Loucy (cell line): ENCODE data around the gene ARHGAP1.
"Not testable (repeated sequence)": the region's sequence is repeated elsewhere in the genome, so short reads cannot be mapped to it uniquely, and the experiment has no call there.

Experiments
- H2AFZ ChIP-seq: fragments of 200-600 bp; sonication (generic); 2 replicates; pipeline ENCODE4 v1.6.0; 2016; ENCODE audit warnings: antibody characterized with exemption, mild to moderate bottlenecking, low read length, moderate library complexity
- H3F3A ChIP-seq: fragments of 200-600 bp; 2 replicates; pipeline ENCODE4 v1.6.0; 2016; ENCODE audit warnings: antibody characterized with exemption, low read depth, mild to moderate bottlenecking
- H3K27me3 ChIP-seq: fragments of 200-600 bp; sonication (generic); 2 replicates; pipeline ENCODE4 v1.6.1; 2014; ENCODE audit warnings: low read length, mild to moderate bottlenecking; ENCODE audit not compliant: insufficient read depth, poor library complexity, severe bottlenecking
- H3K36me3 ChIP-seq: fragments of 200-600 bp; sonication (generic); 2 replicates; pipeline ENCODE4 v1.6.1; 2016; ENCODE audit warnings: low read length; ENCODE audit not compliant: insufficient read depth
- H3K4me1 ChIP-seq: fragments of 200-600 bp; sonication (generic); 2 replicates; pipeline ENCODE4 v1.5.1; 2014; ENCODE audit warnings: low read length, mild to moderate bottlenecking; ENCODE audit not compliant: insufficient read depth, poor library complexity, severe bottlenecking
- H3K4me2 ChIP-seq: fragments of 200-600 bp; sonication (generic); 2 replicates; pipeline ENCODE4 v1.6.0; 2014; ENCODE audit warnings: antibody characterized with exemption, low read length, low read depth, mild to moderate bottlenecking; ENCODE audit not compliant: poor library complexity, severe bottlenecking
- H3K4me3 ChIP-seq: fragments of 200-600 bp; sonication (generic); 2 replicates; pipeline ENCODE4 v1.5.1; 2014; ENCODE audit warnings: low read length, mild to moderate bottlenecking, mixed read lengths; ENCODE audit not compliant: poor library complexity, severe bottlenecking
- H3K79me2 ChIP-seq: fragments of 200-600 bp; sonication (generic); 2 replicates; pipeline ENCODE4 v1.6.1; 2014; ENCODE audit warnings: low read length; ENCODE audit not compliant: insufficient read depth
- H3K9ac ChIP-seq: fragments of 200-600 bp; sonication (generic); 2 replicates; pipeline ENCODE4 v1.6.0; 2014; ENCODE audit warnings: mild to moderate bottlenecking, low read depth, low read length, moderate library complexity; ENCODE audit not compliant: poor library complexity, severe bottlenecking
- H3K9me2 ChIP-seq: fragments of 200-600 bp; sonication (generic); replicated peaks from 2 replicates; pipeline ENCODE4 v1.6.1; 2016; ENCODE audit warnings: low read depth, low read length, mixed read lengths
- H3K9me3 ChIP-seq: fragments of 200-600 bp; sonication (generic); 2 replicates; pipeline ENCODE4 v1.6.1; 2014; ENCODE audit warnings: mild to moderate bottlenecking, antibody characterized with exemption, low read length, low read depth; ENCODE audit not compliant: insufficient read depth
- H4K20me1 ChIP-seq: fragments of 200-600 bp; sonication (generic); 2 replicates; pipeline ENCODE4 v1.6.0; 2014; ENCODE audit warnings: antibody characterized with exemption, low read length, mild to moderate bottlenecking; ENCODE audit not compliant: insufficient read depth, poor library complexity, severe bottlenecking
- CTCF ChIP-seq: fragments of 200-600 bp; sonication (generic); conservative IDR thresholded peaks from 2 replicates; pipeline ENCODE4 v1.5.1; 2014; ENCODE audit warnings: mild to moderate bottlenecking, antibody characterized with exemption, low read length
- EZH2phosphoT487 ChIP-seq: fragments of 200-600 bp; IDR thresholded peaks from 2 replicates; pipeline ENCODE4 v1.6.1; 2018; ENCODE audit warnings: antibody characterized with exemption, mild to moderate bottlenecking, moderate library complexity, borderline replicate concordance

ARHGAP1 gene

GRCh38 chr11:46718155-46719019 is 18.0 kb upstream of the ARHGAP1 start:
- TF ChIP-seq EZH2phosphoT487 (no peak), CTCF (no peak)
- Histone ChIP-seq H3K4me1 (peaks cover 11% of the 10 kb centered on the region), H3K4me3 (no peak overlapping the region), H3K9me3 (no peaks in the 10 kb centered on the region), H3K4me2 (peak overlapping the region; percentile 29), H3K79me2 (no peaks in the 10 kb centered on the region), H3K9me2 (no peaks in the 10 kb centered on the region), H3K36me3 (no peaks in the 10 kb centered on the region), H2AFZ (peak overlapping the region; percentile 91), H3K9ac (no peak overlapping the region), H3F3A (no peaks in the 10 kb centered on the region), H4K20me1 (no peaks in the 10 kb centered on the region), H3K27me3 (no peaks in the 10 kb centered on the region)

- H3F3A ChIP-seq, H3K9me3 ChIP-seq, H3K36me3 ChIP-seq, H3K4me3 ChIP-seq, H3K9ac ChIP-seq, H3K9me2 ChIP-seq, H3K4me2 ChIP-seq, H4K20me1 ChIP-seq, H3K27me3 ChIP-seq, H3K79me2 ChIP-seq: not testable (repeated sequence)
- Histone ChIP-seq H3K4me1 (peaks cover 11% of the 10 kb centered on the region), H2AFZ (peak overlapping the region; percentile 91)
Measured at GRCh38 chr11:46717825-46718154, 17.4 kb upstream of the ARHGAP1 start.

GRCh38 chr11:46712874-46713576 is 12.6 kb upstream of the ARHGAP1 start:
- H3K9me2 ChIP-seq = no peaks in the 10 kb centered on the region
- H3K27me3 ChIP-seq = no peaks in the 10 kb centered on the region
- no peak overlapping the region for H2AFZ ChIP-seq
- H3F3A ChIP-seq = no peaks in the 10 kb centered on the region
- no peaks in the 10 kb centered on the region for H3K9me3 ChIP-seq
- no peak overlapping the region for H3K4me2 ChIP-seq
- H3K9ac ChIP-seq = no peak overlapping the region
- peaks cover 2% of the 10 kb centered on the region for H3K4me1 ChIP-seq
- no peak overlapping the region for H3K4me3 ChIP-seq
- no peaks in the 10 kb centered on the region for H4K20me1 ChIP-seq
- H3K79me2 ChIP-seq = no peaks in the 10 kb centered on the region
- TF ChIP-seq EZH2phosphoT487 (no peak), CTCF (no peak)
- H3K36me3 ChIP-seq = no peaks in the 10 kb centered on the region
